ENCODE measurements around the gene SLC39A5. TPM values are rescaled to one million over a fixed set of nuclear protein-coding genes. Genes with fewer than 3 reads are reported as not detected.

SLC39A5 gene
- total RNA-seq, 4 donors from 2014 or later: 1.5 TPM; not detected in 3

- Histone ChIP-seq H3K36me3 (peaks cover 0 to 33% (median 0%) of the 10 kb centered on the region in 3 donors), H3K9me3 (no peaks in the 10 kb centered on the region), H3K4me1 (peaks cover 0 to 46% (median 31%) of the 10 kb centered on the region in 4 donors), H3K27me3 (no peaks in the 10 kb centered on the region), H3K4me3 (peak within 1 kb of the TSS; percentile 33 to 65 (median 59)), H3K27ac (peak within 1 kb of the TSS; percentile 52 to 99 (median 94))
- peak; percentile 83 to 91 for TF ChIP-seq EP300 (IDR thresholded peaks at IDR 0.05)
- TF ChIP-seq, protein P1, sequence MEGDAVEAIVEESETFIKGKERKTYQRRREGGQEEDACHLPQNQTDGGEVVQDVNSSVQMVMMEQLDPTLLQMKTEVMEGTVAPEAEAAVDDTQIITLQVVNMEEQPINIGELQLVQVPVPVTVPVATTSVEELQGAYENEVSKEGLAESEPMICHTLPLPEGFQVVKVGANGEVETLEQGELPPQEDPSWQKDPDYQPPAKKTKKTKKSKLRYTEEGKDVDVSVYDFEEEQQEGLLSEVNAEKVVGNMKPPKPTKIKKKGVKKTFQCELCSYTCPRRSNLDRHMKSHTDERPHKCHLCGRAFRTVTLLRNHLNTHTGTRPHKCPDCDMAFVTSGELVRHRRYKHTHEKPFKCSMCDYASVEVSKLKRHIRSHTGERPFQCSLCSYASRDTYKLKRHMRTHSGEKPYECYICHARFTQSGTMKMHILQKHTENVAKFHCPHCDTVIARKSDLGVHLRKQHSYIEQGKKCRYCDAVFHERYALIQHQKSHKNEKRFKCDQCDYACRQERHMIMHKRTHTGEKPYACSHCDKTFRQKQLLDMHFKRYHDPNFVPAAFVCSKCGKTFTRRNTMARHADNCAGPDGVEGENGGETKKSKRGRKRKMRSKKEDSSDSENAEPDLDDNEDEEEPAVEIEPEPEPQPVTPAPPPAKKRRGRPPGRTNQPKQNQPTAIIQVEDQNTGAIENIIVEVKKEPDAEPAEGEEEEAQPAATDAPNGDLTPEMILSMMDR (IDR thresholded peaks at IDR 0.05): peak; percentile 81 to 98 (median 94)
- peak in 1 of 2 donors; percentile 62 for TF ChIP-seq POLR2A (IDR thresholded peaks at IDR 0.05)
- 0% methylated on average over 29 to 31 of the region's 41 CpGs for WGBS, 2 donors
- DNase-seq (ENCODE audit: low spot score in 2 of 2): peak; percentile 97
These were observed 5.6 kb upstream of the SLC39A5 start, which contains the start of gene NABP2 for GRCh38 chr12:56224102-56224701. Gene NABP2 (plus strand): TSS chr12:56224342. CDS start chr12:56224857, 515 bp downstream.

GRCh38 chr12:56224954-56225353 is 4.9 kb upstream of the SLC39A5 start:
- Histone ChIP-seq H3K4me1 (peaks cover 0 to 38% (median 28%) of the 10 kb centered on the region in 4 donors), H3K4me3 (peak overlapping the region; percentile 33 to 65 (median 59)), H3K36me3 (peaks cover 0 to 41% (median 0%) of the 10 kb centered on the region in 3 donors), H3K27me3 (no peaks in the 10 kb centered on the region), H3K9me3 (no peaks in the 10 kb centered on the region), H3K27ac (peak overlapping the region in 3 of 4 donors; percentile 87 to 99 (median 99))
- TF ChIP-seq POLR2A (IDR thresholded peaks at IDR 0.05): no peak
- no peak for TF ChIP-seq EP300 (IDR thresholded peaks at IDR 0.05)
- TF ChIP-seq, protein P1 (IDR thresholded peaks at IDR 0.05): no peak
- DNase-seq (ENCODE audit: low spot score in 2 of 2): no peak
- WGBS, 2 donors: 75 to 79% methylated on average over 11 of the region's 11 CpGs

GRCh38 chr12:56229082-56229481 is 769 bp upstream of the SLC39A5 start:
- Histone ChIP-seq H3K4me1 (peaks cover 0 to 10% (median 7%) of the 10 kb centered on the region in 4 donors), H3K27ac (no peak overlapping the region), H3K27me3 (no peaks in the 10 kb centered on the region), H3K9me3 (no peaks in the 10 kb centered on the region), H3K4me3 (no peak overlapping the region), H3K36me3 (peaks cover 0 to 41% (median 0%) of the 10 kb centered on the region in 3 donors)
- no peak for DNase-seq (ENCODE audit: low spot score in 2 of 2)
- no peak for TF ChIP-seq EP300 (IDR thresholded peaks at IDR 0.05)
- TF ChIP-seq, protein P1 (IDR thresholded peaks at IDR 0.05): no peak
- TF ChIP-seq POLR2A (IDR thresholded peaks at IDR 0.05): no peak
- WGBS, 2 donors: 80 to 87% methylated on average over 7 of the region's 7 CpGs

- no peaks in the 10 kb centered on the region for H3K4me1 ChIP-seq
- H3K27me3 ChIP-seq: no peaks in the 10 kb centered on the region
- peak overlapping the region in 1 of 4 donors; percentile 62 for H3K27ac ChIP-seq
- no peak for DNase-seq (ENCODE audit: low spot score in 2 of 2)
- TF ChIP-seq POLR2A (IDR thresholded peaks at IDR 0.05) (no peak), EP300 (IDR thresholded peaks at IDR 0.05) (no peak)
- TF ChIP-seq, protein P1 (IDR thresholded peaks at IDR 0.05): no peak
- H3K4me3 ChIP-seq: no peak overlapping the region
- no peaks in the 10 kb centered on the region for H3K9me3 ChIP-seq
- WGBS, 2 donors: 68 to 75% methylated on average over 8 of the region's 8 CpGs
- H3K36me3 ChIP-seq: peaks cover 0 to 43% (median 0%) of the 10 kb centered on the region in 3 donors
These were observed 757 bp downstream of the SLC39A5 start for GRCh38 chr12:56230432-56231183.

- Histone ChIP-seq H3K36me3 (peaks cover 0 to 43% (median 0%) of the 10 kb centered on the region in 3 donors), H3K4me1 (no peaks in the 10 kb centered on the region), H3K4me3 (no peak overlapping the region), H3K9me3 (no peaks in the 10 kb centered on the region), H3K27me3 (no peaks in the 10 kb centered on the region), H3K27ac (peak overlapping the region in 1 of 4 donors; percentile 62)
- DNase-seq (ENCODE audit: low spot score in 2 of 2): no peak
- WGBS, 2 donors: 77 to 81% methylated on average over 8 of the region's 11 CpGs
- TF ChIP-seq POLR2A (IDR thresholded peaks at IDR 0.05) (no peak), EP300 (IDR thresholded peaks at IDR 0.05) (no peak)
- TF ChIP-seq, protein P1 (IDR thresholded peaks at IDR 0.05): no peak
These were observed 1.3 kb downstream of the SLC39A5 start for GRCh38 chr12:56231184-56231582.
